Liver (tissue), 9 donors: ENCODE measurements around the gene UBE2D3. TPM values are rescaled to one million over a fixed set of nuclear protein-coding genes. Genes with fewer than 3 reads are reported as not detected.

Experiments
- DNase-seq: peaks from one replicate; pipeline ENCODE4 v3.0.0-alpha.2; 2017; ENCODE audit warnings: low spot score
- H3K27ac ChIP-seq, 2 donors: one replicate each; pipeline ENCODE4 v1.7.0; 2013; ENCODE audit warnings: inconsistent platforms in 2 of 2, low read length in 2 of 2, control low read depth in 1 of 2, low read depth in 1 of 2, mild to moderate bottlenecking in 1 of 2
- H3K27me3 ChIP-seq, 4 donors: one replicate each; pipeline versions ENCODE4 v1.6.1 to v1.7.0; 2013; ENCODE audit warnings: low read length in 3 of 4, inconsistent platforms in 1 of 4, mild to moderate bottlenecking in 1 of 4, moderate library complexity in 1 of 4; ENCODE audit not compliant: control insufficient read depth in 4 of 4, insufficient read depth in 4 of 4
- H3K36me3 ChIP-seq, 4 donors: one replicate each; pipeline versions ENCODE4 v1.6.1 to v1.7.0; 2013; ENCODE audit warnings: low read length in 3 of 4, mild to moderate bottlenecking in 3 of 4, low read depth in 1 of 4, moderate library complexity in 1 of 4; ENCODE audit not compliant: control insufficient read depth in 4 of 4, insufficient read depth in 3 of 4
- H3K4me1 ChIP-seq, 4 donors: one replicate each; pipeline versions ENCODE4 v1.6.1 to v1.7.0; 2013; ENCODE audit warnings: low read length in 3 of 4, mild to moderate bottlenecking in 3 of 4, moderate library complexity in 1 of 4; ENCODE audit not compliant: control insufficient read depth in 4 of 4, insufficient read depth in 4 of 4
- H3K4me3 ChIP-seq, 3 donors: one replicate each; pipeline versions ENCODE4 v1.6.1 to v1.7.0; 2013; ENCODE audit warnings: low read length in 3 of 3, control low read depth in 1 of 3, low read depth in 1 of 3, mild to moderate bottlenecking in 1 of 3
- H3K9ac ChIP-seq, 2 donors: one replicate each; pipeline ENCODE4 v1.7.0; 2013; ENCODE audit warnings: low read length in 2 of 2, mild to moderate bottlenecking in 2 of 2, moderate library complexity in 2 of 2, control low read depth in 1 of 2, low read depth in 1 of 2
- H3K9me3 ChIP-seq, 4 donors: one replicate each; pipeline versions ENCODE4 v1.6.1 to v1.7.0; 2013; ENCODE audit warnings: low read length in 3 of 4; ENCODE audit not compliant: control insufficient read depth in 4 of 4
- ATF3 ChIP-seq: IDR thresholded peaks from 2 replicates; pipeline ENCODE4 v1.6.1; 2016; ENCODE audit warnings: antibody characterized with exemption
- EGR1 ChIP-seq, 2 donors: IDR thresholded peaks; 2 replicates each; pipeline ENCODE4 v1.6.1; 2016 to 2018; ENCODE audit warnings: antibody characterized with exemption in 2 of 2, low read depth in 2 of 2
- FOXA1 ChIP-seq: IDR thresholded peaks from 2 replicates; pipeline ENCODE4 v1.6.1; 2016; ENCODE audit warnings: antibody characterized with exemption
- FOXA2 ChIP-seq: IDR thresholded peaks from 2 replicates; pipeline ENCODE4 v1.6.1; 2016; ENCODE audit warnings: antibody characterized with exemption
- GABPA ChIP-seq, 2 donors: IDR thresholded peaks in 1 of 2; conservative IDR thresholded peaks in 1 of 2; 2 replicates each; pipeline ENCODE4 v1.6.1; 2016; ENCODE audit warnings: antibody characterized with exemption in 2 of 2, mild to moderate bottlenecking in 1 of 2, moderate library complexity in 1 of 2
- HNF4A ChIP-seq, 2 donors: conservative IDR thresholded peaks; 2 replicates each; pipeline ENCODE4 v1.6.1; 2016; ENCODE audit warnings: antibody characterized with exemption in 2 of 2, mild to moderate bottlenecking in 2 of 2
- HNF4G ChIP-seq: IDR thresholded peaks from 2 replicates; pipeline ENCODE4 v1.6.1; 2016; ENCODE audit warnings: antibody characterized with exemption
- JUND ChIP-seq, 2 donors: IDR thresholded peaks; 2 replicates each; pipeline ENCODE4 v1.6.1; 2016; ENCODE audit warnings: antibody characterized with exemption in 2 of 2
- MAX ChIP-seq: IDR thresholded peaks from 2 replicates; pipeline ENCODE4 v1.6.1; 2016; ENCODE audit warnings: antibody characterized with exemption
- NR2F2 ChIP-seq: IDR thresholded peaks from 2 replicates; pipeline ENCODE4 v1.6.1; 2016; ENCODE audit warnings: antibody characterized with exemption
- RAD21 ChIP-seq, 2 donors: IDR thresholded peaks; 2 replicates each; pipeline ENCODE4 v1.6.1; 2016; ENCODE audit warnings: antibody characterized with exemption in 2 of 2, mild to moderate bottlenecking in 2 of 2
- RXRA ChIP-seq, 2 donors: IDR thresholded peaks; 2 replicates each; pipeline ENCODE4 v1.6.1; 2017 to 2018; ENCODE audit warnings: antibody characterized with exemption in 2 of 2, mild to moderate bottlenecking in 1 of 2
- TAF1 ChIP-seq: conservative IDR thresholded peaks from 2 replicates; pipeline ENCODE4 v1.6.1; 2016; ENCODE audit warnings: antibody characterized with exemption, mild to moderate bottlenecking
- YY1 ChIP-seq: IDR thresholded peaks from 2 replicates; pipeline ENCODE4 v1.6.1; 2016; ENCODE audit warnings: antibody characterized with exemption, mild to moderate bottlenecking
- WGBS: extraction: QIAGEN DNeasy Blood & Tissue Kit; methylation state at CpG from one replicate; pipeline ENCODE4 v1.1.7; 2013; 5-methylcytosine and 5-hydroxymethylcytosine counted together
- polyA plus RNA-seq, 2 donors: library from polyadenylated mRNA; stranded (reverse) in 1 of 2; unstranded in 1 of 2; fragments of 200-250 nt in 1 of 2; fragments of >200 nt in 1 of 2; fragmentation: Nextera tagmentation in 1 of 2; extraction: Ambion mirVana in 1 of 2; gene quantifications; one replicate each; pipeline versions ENCODE4 v1.2.1 to v1.2.3, GENCODE V29; 2013 to 2015
- total RNA-seq, 2 donors: library from RNA; depleted of rRNA; stranded (reverse); fragments of >200 nt; gene quantifications; one replicate each; pipeline ENCODE4 v1.2.3, GENCODE V29; 2014
- TF ChIP-seq, protein P1 (sequence below): IDR thresholded peaks from 2 replicates; pipeline ENCODE4 v1.6.1; 2016; ENCODE audit warnings: antibody characterized with exemption
- TF ChIP-seq, protein P2 (sequence below): fragments of 150-350 bp; IDR thresholded peaks from 2 replicates; pipeline ENCODE4 v1.5.1; 2017; ENCODE audit warnings: improper control_type of control experiment, low read depth, low read length; ENCODE audit not compliant: missing input control
- TF ChIP-seq, protein P3 (sequence below): IDR thresholded peaks from 2 replicates; pipeline ENCODE4 v1.6.1; 2016; ENCODE audit warnings: antibody characterized with exemption, mild to moderate bottlenecking
- donor health status: healthy.
- donor health status: healthy.
- donor health status: healthy.
- donor health status: healthy.
- donor health status: healthy.

UBE2D3 gene
- total and polyA plus RNA-seq, 4 donors: 133 to 231 (median 150) TPM

GRCh38 chr4:102794999-102795398 lies 32.4 kb downstream of the UBE2D3 start:
- 93% methylated on average over 2 of the region's 2 CpGs for WGBS

DNA sequence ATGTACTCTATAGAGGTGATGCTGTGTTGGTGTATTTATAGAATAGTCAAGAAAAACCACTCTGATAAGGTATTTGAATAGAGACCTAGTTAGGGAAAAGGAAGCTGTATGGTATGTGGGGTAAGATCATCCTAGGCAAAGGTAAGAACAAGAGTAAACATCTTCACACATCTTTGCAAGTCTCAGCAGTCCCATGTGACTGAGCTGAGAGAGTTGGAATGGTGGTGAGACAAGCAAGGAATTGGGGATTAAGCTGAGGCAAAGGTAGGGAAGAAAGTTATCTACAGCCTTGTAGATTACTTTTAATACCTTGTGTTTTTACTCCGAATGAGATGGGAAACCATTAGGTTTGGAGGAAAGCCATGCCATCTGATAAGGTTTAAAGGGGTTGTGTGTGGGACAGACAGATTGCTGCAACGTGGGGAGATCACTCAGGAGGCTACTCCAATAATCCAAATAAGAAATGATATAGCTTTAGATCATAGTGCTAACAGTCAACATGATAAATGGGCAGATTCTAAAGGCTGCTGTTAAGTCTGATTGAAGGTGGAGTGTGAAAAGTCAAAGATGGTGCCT lies 34.9 kb downstream of the UBE2D3 start:
- Histone ChIP-seq H3K27ac (no peak overlapping the region), H3K9ac (no peak overlapping the region), H3K9me3 (peaks cover 0 to 3% (median 0%) of the 10 kb centered on the region in 4 donors), H3K4me1 (peaks cover 0 to 3% (median 0%) of the 10 kb centered on the region in 4 donors), H3K36me3 (peaks cover 0 to 24% (median 21%) of the 10 kb centered on the region in 4 donors), H3K27me3 (no peaks in the 10 kb centered on the region), H3K4me3 (no peak overlapping the region)
- WGBS: 63% methylated on average over 2 of the region's 2 CpGs
- no peak for DNase-seq
- TF ChIP-seq, protein P1, sequence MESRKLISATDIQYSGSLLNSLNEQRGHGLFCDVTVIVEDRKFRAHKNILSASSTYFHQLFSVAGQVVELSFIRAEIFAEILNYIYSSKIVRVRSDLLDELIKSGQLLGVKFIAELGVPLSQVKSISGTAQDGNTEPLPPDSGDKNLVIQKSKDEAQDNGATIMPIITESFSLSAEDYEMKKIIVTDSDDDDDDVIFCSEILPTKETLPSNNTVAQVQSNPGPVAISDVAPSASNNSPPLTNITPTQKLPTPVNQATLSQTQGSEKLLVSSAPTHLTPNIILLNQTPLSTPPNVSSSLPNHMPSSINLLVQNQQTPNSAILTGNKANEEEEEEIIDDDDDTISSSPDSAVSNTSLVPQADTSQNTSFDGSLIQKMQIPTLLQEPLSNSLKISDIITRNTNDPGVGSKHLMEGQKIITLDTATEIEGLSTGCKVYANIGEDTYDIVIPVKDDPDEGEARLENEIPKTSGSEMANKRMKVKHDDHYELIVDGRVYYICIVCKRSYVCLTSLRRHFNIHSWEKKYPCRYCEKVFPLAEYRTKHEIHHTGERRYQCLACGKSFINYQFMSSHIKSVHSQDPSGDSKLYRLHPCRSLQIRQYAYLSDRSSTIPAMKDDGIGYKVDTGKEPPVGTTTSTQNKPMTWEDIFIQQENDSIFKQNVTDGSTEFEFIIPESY: no peak
- no peak for TF ChIP-seq YY1
- TF ChIP-seq, protein P2, sequence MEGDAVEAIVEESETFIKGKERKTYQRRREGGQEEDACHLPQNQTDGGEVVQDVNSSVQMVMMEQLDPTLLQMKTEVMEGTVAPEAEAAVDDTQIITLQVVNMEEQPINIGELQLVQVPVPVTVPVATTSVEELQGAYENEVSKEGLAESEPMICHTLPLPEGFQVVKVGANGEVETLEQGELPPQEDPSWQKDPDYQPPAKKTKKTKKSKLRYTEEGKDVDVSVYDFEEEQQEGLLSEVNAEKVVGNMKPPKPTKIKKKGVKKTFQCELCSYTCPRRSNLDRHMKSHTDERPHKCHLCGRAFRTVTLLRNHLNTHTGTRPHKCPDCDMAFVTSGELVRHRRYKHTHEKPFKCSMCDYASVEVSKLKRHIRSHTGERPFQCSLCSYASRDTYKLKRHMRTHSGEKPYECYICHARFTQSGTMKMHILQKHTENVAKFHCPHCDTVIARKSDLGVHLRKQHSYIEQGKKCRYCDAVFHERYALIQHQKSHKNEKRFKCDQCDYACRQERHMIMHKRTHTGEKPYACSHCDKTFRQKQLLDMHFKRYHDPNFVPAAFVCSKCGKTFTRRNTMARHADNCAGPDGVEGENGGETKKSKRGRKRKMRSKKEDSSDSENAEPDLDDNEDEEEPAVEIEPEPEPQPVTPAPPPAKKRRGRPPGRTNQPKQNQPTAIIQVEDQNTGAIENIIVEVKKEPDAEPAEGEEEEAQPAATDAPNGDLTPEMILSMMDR: no peak
- TF ChIP-seq HNF4G: no peak
- no peak for TF ChIP-seq FOXA2
- TF ChIP-seq GABPA (IDR thresholded peaks at IDR 0.05 in 1 of 2, conservative IDR thresholded peaks at IDR 0.05 in 1 of 2): no peak
- no peak for TF ChIP-seq JUND (IDR thresholded peaks at IDR 0.05)
- no peak for TF ChIP-seq EGR1 (IDR thresholded peaks at IDR 0.05; ENCODE audit: low read depth in 2 of 2)
- TF ChIP-seq TAF1: no peak
- no peak for TF ChIP-seq NR2F2
- no peak for TF ChIP-seq FOXA1
- no peak for TF ChIP-seq MAX
- no peak for TF ChIP-seq HNF4A (conservative IDR thresholded peaks at IDR 0.05)

More at GRCh38 chr4:102794999-102795398, 32.4 kb downstream of the UBE2D3 start:
- H3K27ac ChIP-seq: no peak overlapping the region
- peaks cover 0 to 3% (median 0%) of the 10 kb centered on the region in 4 donors for H3K4me1 ChIP-seq
- H3K36me3 ChIP-seq: peaks cover 0 to 45% (median 37%) of the 10 kb centered on the region in 4 donors
- no peak overlapping the region for H3K9ac ChIP-seq
- no peak for DNase-seq
- TF ChIP-seq, protein P1: no peak
- TF ChIP-seq HNF4A (conservative IDR thresholded peaks at IDR 0.05) (no peak), FOXA1 (no peak), GABPA (IDR thresholded peaks at IDR 0.05 in 1 of 2, conservative IDR thresholded peaks at IDR 0.05 in 1 of 2) (no peak), MAX (no peak), RXRA (IDR thresholded peaks at IDR 0.05) (no peak), TAF1 (no peak), FOXA2 (no peak), EGR1 (IDR thresholded peaks at IDR 0.05; ENCODE audit: low read depth in 2 of 2) (no peak), HNF4G (no peak), RAD21 (IDR thresholded peaks at IDR 0.05) (no peak), ATF3 (no peak)
- TF ChIP-seq, protein P3, sequence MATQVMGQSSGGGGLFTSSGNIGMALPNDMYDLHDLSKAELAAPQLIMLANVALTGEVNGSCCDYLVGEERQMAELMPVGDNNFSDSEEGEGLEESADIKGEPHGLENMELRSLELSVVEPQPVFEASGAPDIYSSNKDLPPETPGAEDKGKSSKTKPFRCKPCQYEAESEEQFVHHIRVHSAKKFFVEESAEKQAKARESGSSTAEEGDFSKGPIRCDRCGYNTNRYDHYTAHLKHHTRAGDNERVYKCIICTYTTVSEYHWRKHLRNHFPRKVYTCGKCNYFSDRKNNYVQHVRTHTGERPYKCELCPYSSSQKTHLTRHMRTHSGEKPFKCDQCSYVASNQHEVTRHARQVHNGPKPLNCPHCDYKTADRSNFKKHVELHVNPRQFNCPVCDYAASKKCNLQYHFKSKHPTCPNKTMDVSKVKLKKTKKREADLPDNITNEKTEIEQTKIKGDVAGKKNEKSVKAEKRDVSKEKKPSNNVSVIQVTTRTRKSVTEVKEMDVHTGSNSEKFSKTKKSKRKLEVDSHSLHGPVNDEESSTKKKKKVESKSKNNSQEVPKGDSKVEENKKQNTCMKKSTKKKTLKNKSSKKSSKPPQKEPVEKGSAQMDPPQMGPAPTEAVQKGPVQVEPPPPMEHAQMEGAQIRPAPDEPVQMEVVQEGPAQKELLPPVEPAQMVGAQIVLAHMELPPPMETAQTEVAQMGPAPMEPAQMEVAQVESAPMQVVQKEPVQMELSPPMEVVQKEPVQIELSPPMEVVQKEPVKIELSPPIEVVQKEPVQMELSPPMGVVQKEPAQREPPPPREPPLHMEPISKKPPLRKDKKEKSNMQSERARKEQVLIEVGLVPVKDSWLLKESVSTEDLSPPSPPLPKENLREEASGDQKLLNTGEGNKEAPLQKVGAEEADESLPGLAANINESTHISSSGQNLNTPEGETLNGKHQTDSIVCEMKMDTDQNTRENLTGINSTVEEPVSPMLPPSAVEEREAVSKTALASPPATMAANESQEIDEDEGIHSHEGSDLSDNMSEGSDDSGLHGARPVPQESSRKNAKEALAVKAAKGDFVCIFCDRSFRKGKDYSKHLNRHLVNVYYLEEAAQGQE: no peak
- no peaks in the 10 kb centered on the region for H3K9me3 ChIP-seq
- no peak overlapping the region for H3K4me3 ChIP-seq
- H3K27me3 ChIP-seq: no peaks in the 10 kb centered on the region
